HL-60 (cell line): ENCODE data around the gene PTGER2.

Experiments
- DNase-seq, 2 experiments: peaks; one replicate each; pipeline ENCODE4 v3.0.0-alpha.2; 2010 to 2020; ENCODE audit warnings: low read depth in 1 of 2, low spot score in 1 of 2
- H3K27ac ChIP-seq: fragments of 250-450 bp; sonication (Bioruptor Pico); replicated peaks from 2 replicates; pipeline ENCODE4 v1.5.1; 2020; ENCODE audit warnings: mild to moderate bottlenecking, moderate library complexity
- H3K27me3 ChIP-seq: fragments of 250-450 bp; sonication (Bioruptor Pico); 2 replicates; pipeline ENCODE4 v1.5.1; 2021; ENCODE audit warnings: mild to moderate bottlenecking, moderate library complexity; ENCODE audit not compliant: insufficient read depth, poor library complexity, severe bottlenecking
- H3K4me3 ChIP-seq: replicated peaks from 2 replicates; pipeline ENCODE4 v1.5.1; 2011; ENCODE audit warnings: mild to moderate bottlenecking, control low read depth, low read length; ENCODE audit not compliant: insufficient read depth
- CTCF ChIP-seq: IDR thresholded peaks from one replicate; pipeline ENCODE4 v1.5.1; 2011; ENCODE audit warnings: low read length, control low read depth, inconsistent platforms; ENCODE audit not compliant: insufficient read depth
- GABPA ChIP-seq: IDR thresholded peaks from 2 replicates; pipeline ENCODE4 v1.6.1; 2012; ENCODE audit warnings: low read depth
- POLR2AphosphoS5 ChIP-seq: IDR thresholded peaks from 2 replicates; pipeline ENCODE4 v1.6.1; 2012; ENCODE audit warnings: low read depth
- REST ChIP-seq: IDR thresholded peaks from 2 replicates; pipeline ENCODE4 v1.6.1; 2012; ENCODE audit warnings: low read depth; ENCODE audit not compliant: insufficient replicate concordance
- SPI1 ChIP-seq: IDR thresholded peaks from 2 replicates; pipeline ENCODE4 v1.6.1; 2012; ENCODE audit warnings: low read depth, mild to moderate bottlenecking, borderline replicate concordance

Gene PTGER2

GRCh38 chr14:52266782-52267181 is 47.3 kb upstream of the PTGER2 start:
- peaks cover 40% of the 10 kb centered on the region for H3K27me3 ChIP-seq
- no peak overlapping the region for H3K27ac ChIP-seq
- no peak for DNase-seq
- no peak overlapping the region for H3K4me3 ChIP-seq
- no peak for TF ChIP-seq SPI1
- TF ChIP-seq CTCF = no peak
- TF ChIP-seq REST = no peak
- no peak for TF ChIP-seq GABPA
- TF ChIP-seq POLR2AphosphoS5 = no peak

GRCh38 chr14:52267501-52268278 is 46.4 kb upstream of the PTGER2 start, which contains the start of gene PTGDR:
PTGDR (plus strand) TSS chr14:52267698; CDS start chr14:52267815, 117 bp downstream.
- H3K27ac ChIP-seq = no peak within 1 kb of the TSS
- no peak for DNase-seq
- TF ChIP-seq SPI1 (no peak), GABPA (no peak), CTCF (no peak), REST (no peak), POLR2AphosphoS5 (no peak)
- H3K4me3 ChIP-seq = no peak within 1 kb of the TSS
- H3K27me3 ChIP-seq = peaks cover 42% of the 10 kb centered on the region

- no peak for DNase-seq
- H3K27ac ChIP-seq = no peak overlapping the region
- peaks cover 42% of the 10 kb centered on the region for H3K27me3 ChIP-seq
- TF ChIP-seq GABPA (no peak), POLR2AphosphoS5 (no peak), REST (no peak), CTCF (no peak), SPI1 (no peak)
- no peak overlapping the region for H3K4me3 ChIP-seq
Measured at GRCh38 chr14:52268279-52269061, 45.6 kb upstream of the PTGER2 start.
